Gastroesophageal sphincter (tissue), 4 donors: ENCODE measurements around the gene FCN1. TPM values are rescaled to one million over a fixed set of nuclear protein-coding genes. Genes with fewer than 3 reads are reported as not detected.

Experiments
- ATAC-seq: fragments of 150-250 bp; one replicate; pipeline ENCODE4 v1.9.1; 2016; ENCODE audit warnings: mild to moderate bottlenecking, moderate library complexity
- H3K27ac ChIP-seq, 4 donors: fragments of 200-600 bp; sonication (generic) in 3 of 4; 1 replicate in 3 of 4; 2 replicates in 1 of 4; pipeline ENCODE4 v1.5.1; 2016 to 2019
- H3K27me3 ChIP-seq: fragments of 200-600 bp; sonication (generic); one replicate; pipeline ENCODE4 v1.5.1; 2019
- H3K36me3 ChIP-seq, 2 donors: fragments of 200-600 bp; sonication (generic); one replicate each; pipeline ENCODE4 v1.5.1; 2019; ENCODE audit warnings: control low read depth in 1 of 2
- H3K4me1 ChIP-seq, 3 donors: fragments of 200-600 bp; sonication (generic); 1 replicate in 2 of 3; 2 replicates in 1 of 3; pipeline ENCODE4 v1.5.1; 2016 to 2019; ENCODE audit warnings: control low read depth in 2 of 3
- H3K4me3 ChIP-seq, 2 donors: fragments of 200-600 bp; sonication (generic); one replicate each; pipeline ENCODE4 v1.5.1; 2019; ENCODE audit warnings: mild to moderate bottlenecking in 1 of 2, moderate library complexity in 1 of 2
- H3K9me3 ChIP-seq, 3 donors: fragments of 200-600 bp; sonication (generic); one replicate each; pipeline ENCODE4 v1.5.1; 2017 to 2019; ENCODE audit warnings: control low read depth in 2 of 3
- CTCF ChIP-seq, 4 experiments: fragments of 200-600 bp in 2 of 4; fragments of 450-650 bp in 2 of 4; sonication (generic) in 1 of 4; IDR thresholded peaks; one replicate each; pipeline ENCODE4 v1.5.1; 2017 to 2019; ENCODE audit warnings: antibody characterized with exemption in 4 of 4, mild to moderate bottlenecking in 2 of 4, moderate library complexity in 2 of 4
- EP300 ChIP-seq: sonication (generic); formaldehyde crosslinking; IDR thresholded peaks from one replicate; pipeline ENCODE4 v1.6.1; 2017; ENCODE audit warnings: antibody characterized with exemption, mild to moderate bottlenecking
- POLR2A ChIP-seq, 2 donors: fragments of 450-650 bp; IDR thresholded peaks; one replicate each; pipeline ENCODE4 v1.6.1; 2017; ENCODE audit warnings: antibody characterized with exemption in 2 of 2, mild to moderate bottlenecking in 2 of 2, moderate library complexity in 1 of 2
- POLR2AphosphoS5 ChIP-seq: sonication (generic); formaldehyde crosslinking; IDR thresholded peaks from one replicate; pipeline ENCODE4 v1.6.1; 2017; ENCODE audit warnings: antibody characterized with exemption
- WGBS, 2 donors: methylation state at CpG; one replicate each; pipeline ENCODE4 v1.1.5; 2018; ENCODE audit warnings: low coverage in 1 of 2; 5-methylcytosine and 5-hydroxymethylcytosine counted together
- total RNA-seq, 4 donors: library from RNA; depleted of rRNA; stranded (reverse); fragments of >200 nt; gene quantifications; one replicate each; pipeline ENCODE4 v1.1.0, GENCODE V29; 2016

FCN1 gene
- total RNA-seq, 4 donors from 2014 or later = 0.31 to 9.4 (median 3.2) TPM

- no peaks in the 10 kb centered on the region for H3K4me1 ChIP-seq
- H3K4me3 ChIP-seq = no peak overlapping the region
- TF ChIP-seq CTCF (IDR thresholded peaks at IDR 0.05) = no peak
- TF ChIP-seq POLR2A (IDR thresholded peaks at IDR 0.05) = no peak
- TF ChIP-seq EP300 = no peak
- TF ChIP-seq POLR2AphosphoS5 = no peak
- WGBS, 2 donors = 60 to 75% methylated on average over 2 of the region's 4 CpGs
- no peaks in the 10 kb centered on the region for H3K9me3 ChIP-seq
- H3K36me3 ChIP-seq = no peaks in the 10 kb centered on the region
- ATAC-seq = no peak
- H3K27me3 ChIP-seq = peaks cover 84% of the 10 kb centered on the region
- H3K27ac ChIP-seq = no peak overlapping the region
Measured at GRCh38 chr9:134965411-134965810, 47.7 kb upstream of the FCN1 start.

DNA sequence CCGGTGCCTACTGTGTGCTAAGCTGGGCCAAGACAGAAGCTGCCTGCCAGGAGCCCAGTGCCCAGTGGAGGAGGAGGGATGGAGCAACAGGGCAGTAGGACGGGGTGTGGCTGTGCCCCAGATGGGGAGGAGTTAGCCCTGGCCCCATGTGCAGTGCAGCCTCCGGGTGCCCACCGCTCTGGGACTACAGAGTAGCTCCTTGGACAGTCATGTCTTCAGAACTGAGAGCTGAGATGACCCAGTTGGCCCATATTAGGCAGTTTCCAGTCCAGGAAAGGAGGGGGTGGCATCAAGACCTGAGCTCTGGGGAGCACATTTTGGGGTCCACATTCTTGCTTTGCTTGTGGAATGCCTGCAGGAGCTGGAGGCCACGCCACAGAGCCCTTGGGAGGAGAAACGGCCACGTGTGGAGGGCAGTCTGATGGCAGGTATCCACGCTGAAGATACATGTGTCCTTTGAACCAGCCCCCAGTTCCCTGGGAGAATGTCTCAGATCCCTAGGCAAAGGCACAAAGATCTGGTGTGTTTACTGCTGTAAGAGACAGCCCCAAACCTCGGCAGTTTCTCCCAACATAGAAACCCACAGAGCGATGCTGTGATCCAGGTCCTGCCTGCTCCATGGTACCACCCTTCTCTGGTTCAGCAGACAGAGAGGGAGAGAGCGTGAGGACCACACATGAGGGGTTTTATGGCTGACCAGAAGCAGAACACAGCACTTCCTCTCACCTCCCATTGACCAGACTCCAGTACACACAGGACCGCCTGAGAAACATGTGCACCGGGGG is 46.8 kb upstream of the FCN1 start:
- Histone ChIP-seq H3K27ac (no peak overlapping the region), H3K27me3 (peaks cover 84% of the 10 kb centered on the region), H3K4me3 (no peak overlapping the region), H3K36me3 (no peaks in the 10 kb centered on the region), H3K4me1 (no peaks in the 10 kb centered on the region), H3K9me3 (no peaks in the 10 kb centered on the region)
- TF ChIP-seq POLR2A (IDR thresholded peaks at IDR 0.05) = no peak
- TF ChIP-seq CTCF (IDR thresholded peaks at IDR 0.05) = no peak
- TF ChIP-seq POLR2AphosphoS5 = no peak
- TF ChIP-seq EP300 = no peak
- no peak for ATAC-seq
- WGBS, 2 donors = 72% methylated on average over 3 of the region's 13 CpGs; no CpG with 5 or more reads in 1 of the 2 donors

DNA sequence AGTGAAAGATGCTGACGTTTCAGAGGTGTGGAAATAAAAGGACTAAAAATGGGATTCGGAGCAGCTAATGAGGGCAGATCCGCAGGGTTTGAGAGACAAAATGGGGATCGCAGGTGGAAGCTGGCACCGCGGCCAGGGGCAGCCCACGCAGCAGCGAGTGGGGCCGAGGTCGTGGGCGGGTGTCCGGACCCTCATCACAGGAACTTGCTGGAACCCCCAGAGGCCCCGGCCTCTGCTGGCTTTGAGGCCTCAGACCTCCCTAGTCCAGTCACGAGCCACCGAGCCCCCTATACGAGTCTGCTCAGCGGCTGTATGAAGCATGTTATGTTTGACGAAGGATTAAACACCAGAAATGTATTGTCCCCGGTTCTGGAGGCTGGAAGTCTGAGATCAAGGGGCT is 45.8 kb upstream of the FCN1 start:
- Histone ChIP-seq H3K4me1 (no peaks in the 10 kb centered on the region), H3K27me3 (peaks cover 82% of the 10 kb centered on the region), H3K4me3 (no peak overlapping the region), H3K36me3 (no peaks in the 10 kb centered on the region), H3K9me3 (peaks cover 0 to 1% (median 0%) of the 10 kb centered on the region in 3 donors), H3K27ac (no peak overlapping the region)
- WGBS, 2 donors = 83 to 92% methylated on average over 17 of the region's 19 CpGs
- ATAC-seq = no peak
- TF ChIP-seq POLR2AphosphoS5 (no peak), POLR2A (IDR thresholded peaks at IDR 0.05) (no peak), EP300 (no peak), CTCF (IDR thresholded peaks at IDR 0.05) (no peak)

GRCh38 chr9:134962973-134963364 is 45.3 kb upstream of the FCN1 start:
- no peak for ATAC-seq
- H3K27ac ChIP-seq = no peak overlapping the region
- no peaks in the 10 kb centered on the region for H3K4me1 ChIP-seq
- H3K36me3 ChIP-seq = no peaks in the 10 kb centered on the region
- peaks cover 0 to 7% (median 0%) of the 10 kb centered on the region in 3 donors for H3K9me3 ChIP-seq
- TF ChIP-seq POLR2AphosphoS5 (no peak), POLR2A (IDR thresholded peaks at IDR 0.05) (no peak), EP300 (no peak), CTCF (IDR thresholded peaks at IDR 0.05) (no peak)
- peaks cover 82% of the 10 kb centered on the region for H3K27me3 ChIP-seq
- WGBS, 2 donors = 73 to 91% methylated on average over 3 to 18 of the region's 19 CpGs
- no peak overlapping the region for H3K4me3 ChIP-seq
